Panc1 (cell line): ENCODE results near the gene DCAF6. TPM values are rescaled to one million over a fixed set of nuclear protein-coding genes. Genes with fewer than 3 reads are reported as not detected.
A peak's percentile ranks its signal among the peaks of the same experiment; 100 is the strongest.

ENCODE experiments used
- ATAC-seq: fragments of 200-7000 bp; cut with Tn5 transposase; 2 replicates; pipeline ENCODE4 v1.9.1; 2020; ENCODE audit warnings: mild to moderate bottlenecking, moderate library complexity
- BruUV-seq: library from RNA; stranded (reverse); fragments of 400-500 nt; replicated peaks from 2 replicates; lab custom pipeline; 2021; lab: Mats Ljungman, UMichigan
- CTCF ChIA-PET: fragments of 300-600 bp; sonication (Branson Sonifier 250); formaldehyde crosslinking; loops from one replicate; lab custom pipeline; 2022; ENCODE audit warnings: antibody characterized with exemption; lab: Charles Lee
- POLR2A ChIA-PET: fragments of 300-600 bp; sonication (Branson Sonifier 250); formaldehyde crosslinking; loops from one replicate; lab custom pipeline; 2022; ENCODE audit warnings: antibody characterized with exemption; lab: Charles Lee
- DNase-seq: peaks from one replicate; pipeline ENCODE4 v3.0.0-alpha.2; 2010; ENCODE audit warnings: low read depth, low spot score
- H3K27ac ChIP-seq: 2 replicates; pipeline ENCODE4 v1.5.1; 2011; ENCODE audit warnings: mild to moderate bottlenecking, low read length, inconsistent platforms
- H3K27me3 ChIP-seq: fragments of 200-500 bp; sonication (Bioruptor generic); 2 replicates; pipeline ENCODE4 v1.6.0; 2014; ENCODE audit warnings: low read length, inconsistent platforms; ENCODE audit not compliant: control insufficient read depth, insufficient read depth
- H3K36me3 ChIP-seq: fragments of 200-500 bp; sonication (Bioruptor generic); 2 replicates; pipeline ENCODE4 v1.5.1; 2014; ENCODE audit warnings: inconsistent platforms, mild to moderate bottlenecking, low read length, moderate library complexity; ENCODE audit not compliant: control insufficient read depth, insufficient read depth
- H3K4me1 ChIP-seq: 2 replicates; pipeline ENCODE4 v1.5.1; 2011; ENCODE audit warnings: inconsistent platforms, mild to moderate bottlenecking, low read length, moderate library complexity; ENCODE audit not compliant: control insufficient read depth, insufficient read depth
- H3K4me3 ChIP-seq, 2 experiments: 2 replicates each; pipeline ENCODE4 v1.5.1; 2011 to 2012; ENCODE audit warnings: low read depth in 2 of 2, low read length in 2 of 2, mild to moderate bottlenecking in 2 of 2, inconsistent platforms in 1 of 2, moderate library complexity in 1 of 2
- H3K9me3 ChIP-seq: fragments of 200-500 bp; sonication (Bioruptor generic); 2 replicates; pipeline ENCODE4 v1.5.1; 2014; ENCODE audit warnings: low read depth, mild to moderate bottlenecking, inconsistent platforms, low read length, moderate library complexity; ENCODE audit not compliant: control insufficient read depth, insufficient read depth
- CTCF ChIP-seq: fragments of 450-650 bp; IDR thresholded peaks from 2 replicates; pipeline ENCODE4 v1.5.1; 2017; ENCODE audit warnings: mild to moderate bottlenecking
- POLR2AphosphoS5 ChIP-seq: IDR thresholded peaks from 2 replicates; pipeline ENCODE4 v1.6.1; 2012; ENCODE audit warnings: mild to moderate bottlenecking, low read depth, low read length, moderate library complexity
- REST ChIP-seq, 2 experiments: IDR thresholded peaks; 2 replicates each; pipeline ENCODE4 v1.6.1; 2011 to 2012; ENCODE audit warnings: low read depth in 2 of 2, control low read depth in 1 of 2, low read length in 1 of 2, mild to moderate bottlenecking in 1 of 2, moderate library complexity in 1 of 2; ENCODE audit not compliant: insufficient read depth in 1 of 2
- SIN3A ChIP-seq: IDR thresholded peaks from 2 replicates; pipeline ENCODE4 v1.6.1; 2012; ENCODE audit warnings: low read depth, mild to moderate bottlenecking, low read length, moderate library complexity, borderline replicate concordance; ENCODE audit not compliant: insufficient read depth
- TCF7L2 ChIP-seq: IDR thresholded peaks from 2 replicates; pipeline ENCODE4 v1.6.1; 2011; ENCODE audit warnings: mild to moderate bottlenecking, low read depth, low read length, inconsistent platforms
- in situ Hi-C: cut with HindIII; loops from 2 replicates; pipeline ENCODE4 v1.10.0; 2016; ENCODE audit warnings: low sequenced_read_pairs, low pct_unique_long_range_greater_than_20kb
- intact Hi-C: fragments of 100-400 bp; cut with micrococcal nuclease; formaldehyde crosslinking; loops from one replicate; pipeline ENCODE4 v1.10.0; 2022; ENCODE audit not compliant: unreplicated experiment
- total RNA-seq: library from RNA; stranded (reverse); gene quantifications from one replicate; pipeline ENCODE4 v1.2.1, GENCODE V29; 2021; ENCODE audit not compliant: unreplicated experiment

Gene DCAF6
- total RNA-seq, 1 experiment from 2014 or later, result 67.7 TPM

- intact Hi-C loops, result no loop called here
- no peak overlapping the region for H3K27ac ChIP-seq
- peaks cover 5% of the 10 kb centered on the region for H3K4me1 ChIP-seq
- TF ChIP-seq CTCF, result peak; percentile 13; the same call in 1 of the 2 replicates
- no peak for TF ChIP-seq TCF7L2
- H3K4me3 ChIP-seq, result no peak overlapping the region
- H3K36me3 ChIP-seq, result no peaks in the 10 kb centered on the region
- ChIA-PET POLR2A (no interaction called here), CTCF (no interaction called here)
- no peaks in the 10 kb centered on the region for H3K9me3 ChIP-seq
- ATAC-seq (no peak), DNase-seq (no peak)
- no TSS peak for BruUV-seq
- no peaks in the 10 kb centered on the region for H3K27me3 ChIP-seq
- in situ Hi-C loops, result no loop called here
Observed at GRCh38 chr1:168086438-168086837, 150.0 kb downstream of the DCAF6 start.

GRCh38 chr1:168087696-168088095 lies 151.2 kb downstream of the DCAF6 start:
- TF ChIP-seq SIN3A (no peak), REST (IDR thresholded peaks at IDR 0.05; ENCODE audit: insufficient read depth in 1 of 2, low read depth in 2 of 2, low read length in 1 of 2) (no peak), TCF7L2 (no peak), POLR2AphosphoS5 (no peak), CTCF (no peak)
- no peaks in the 10 kb centered on the region for H3K36me3 ChIP-seq
- H3K9me3 ChIP-seq, result no peaks in the 10 kb centered on the region
- CTCF ChIA-PET, result no interaction called here
- no peak overlapping the region for H3K27ac ChIP-seq
- no peak overlapping the region for H3K4me3 ChIP-seq
- peaks cover 5% of the 10 kb centered on the region for H3K4me1 ChIP-seq
- DNase-seq (no peak), ATAC-seq (no peak)
- in situ Hi-C loops, result no loop called here
- BruUV-seq, result no TSS peak
- POLR2A ChIA-PET, result no interaction called here
- intact Hi-C loops, result no loop called here
- no peaks in the 10 kb centered on the region for H3K27me3 ChIP-seq
